ENCODE data around the gene PBLD.
"Not testable (repeated sequence)": the region's sequence is repeated elsewhere in the genome, so short reads cannot be mapped to it uniquely, and the experiment has no call there.

Gene PBLD

DNA sequence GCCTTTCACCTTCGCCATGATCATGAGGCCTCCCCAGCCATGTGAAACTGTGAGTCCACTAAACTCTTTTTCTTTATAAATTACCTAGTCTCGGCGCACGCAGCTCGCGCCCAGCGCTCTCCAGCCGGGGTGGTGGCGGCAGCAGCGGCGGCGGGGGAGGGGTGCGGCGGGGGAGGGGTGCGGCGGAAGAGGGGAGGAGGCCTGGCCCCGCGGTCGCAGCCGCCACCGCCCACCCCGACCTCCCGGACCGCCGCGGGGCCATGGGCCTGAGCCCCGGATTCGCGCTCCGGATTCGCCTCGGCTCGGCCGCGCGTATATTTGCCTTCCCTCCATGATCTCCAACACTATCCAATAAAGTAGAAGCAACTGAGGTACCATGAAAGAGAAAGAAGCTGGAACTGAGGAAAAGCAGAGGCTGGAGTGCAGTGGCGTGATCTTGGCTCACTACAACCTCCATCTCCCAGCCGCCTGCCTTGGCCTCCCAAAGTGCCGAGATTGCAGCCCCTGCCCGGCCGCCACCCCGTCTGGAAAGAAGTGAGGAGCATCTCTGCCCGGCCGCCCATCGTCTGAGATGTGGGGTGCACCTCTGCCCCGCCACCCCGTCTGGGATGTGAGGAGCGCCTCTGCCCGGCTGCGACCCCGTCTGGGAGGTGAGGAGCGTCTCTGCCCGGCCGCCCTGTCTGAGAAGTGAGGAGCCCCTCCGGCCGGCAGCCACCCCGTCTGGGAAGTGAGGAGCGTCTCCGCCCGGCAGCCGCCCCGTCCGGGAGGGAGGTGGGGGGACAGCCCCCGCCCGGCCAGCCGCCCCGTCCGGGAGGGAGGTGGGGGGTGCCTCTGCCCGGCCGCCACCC, 53.6 kb downstream of the PBLD start:
- not testable (repeated sequence) for DNase-seq

DNA sequence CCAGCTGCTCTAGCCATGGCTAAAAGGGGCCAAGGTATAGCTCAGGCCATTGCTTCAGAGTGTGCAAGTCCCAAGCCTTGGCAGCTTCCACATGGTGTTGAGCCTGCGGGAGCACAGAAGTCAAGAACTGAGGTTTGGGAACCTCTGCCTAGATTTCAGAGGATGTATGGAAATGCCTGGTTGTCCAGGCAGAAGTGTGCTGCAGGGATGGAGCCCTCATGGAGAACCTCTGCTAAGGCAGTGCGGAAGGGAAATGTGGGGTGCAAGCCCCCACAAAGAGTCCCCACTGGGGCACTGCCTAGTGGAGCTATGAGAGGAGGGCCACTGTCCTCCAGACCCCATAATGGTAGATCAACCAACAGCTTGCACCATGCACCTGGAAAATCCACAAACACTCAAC, 54.9 kb downstream of the PBLD start:
- DNase-seq = not testable (repeated sequence)

DNA sequence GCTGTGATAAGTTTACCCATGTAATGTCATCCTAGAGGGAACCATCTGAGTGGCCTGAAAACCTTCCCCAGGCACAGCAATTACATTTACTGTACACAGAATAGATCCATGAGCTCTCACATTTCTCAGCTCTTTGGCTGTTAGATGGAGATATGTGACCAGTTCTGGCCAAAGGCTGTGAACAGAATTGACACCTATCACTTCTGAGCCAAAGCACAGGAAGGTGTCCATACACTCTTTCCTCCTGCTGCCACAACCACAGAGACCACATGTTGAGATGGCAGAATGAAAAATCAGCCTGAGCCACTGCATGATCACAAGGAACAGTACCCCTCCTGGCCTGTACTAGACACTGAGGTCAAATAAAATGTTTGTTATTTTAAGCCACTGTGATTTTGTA, 56.5 kb downstream of the PBLD start:
- no peak for DNase-seq

DNA sequence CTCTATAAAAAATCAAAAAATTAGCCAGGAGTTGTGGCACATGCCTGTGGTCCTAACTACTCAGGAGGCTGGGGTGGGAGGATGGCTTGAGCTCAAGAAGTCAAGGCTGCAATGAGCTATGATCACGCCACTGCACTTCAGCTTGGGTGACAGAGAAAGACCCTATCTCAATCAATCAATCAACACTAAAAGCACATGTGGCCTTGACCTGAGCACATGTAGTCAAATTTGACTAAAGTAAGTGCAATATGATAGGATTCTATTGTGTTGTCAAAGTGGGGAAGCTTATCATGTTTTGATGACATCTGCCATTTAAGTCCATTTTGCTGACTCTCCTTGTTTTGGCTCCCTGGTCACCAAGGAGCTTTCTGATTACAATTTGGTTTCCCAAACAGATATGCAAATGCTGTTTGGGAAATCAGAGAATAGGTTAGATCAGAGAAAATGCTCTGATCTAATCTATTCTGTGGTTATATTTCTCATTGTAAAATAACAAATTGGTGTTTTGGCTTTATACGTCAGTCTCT, 57.1 kb downstream of the PBLD start:
- DNase-seq = no peak

DNA sequence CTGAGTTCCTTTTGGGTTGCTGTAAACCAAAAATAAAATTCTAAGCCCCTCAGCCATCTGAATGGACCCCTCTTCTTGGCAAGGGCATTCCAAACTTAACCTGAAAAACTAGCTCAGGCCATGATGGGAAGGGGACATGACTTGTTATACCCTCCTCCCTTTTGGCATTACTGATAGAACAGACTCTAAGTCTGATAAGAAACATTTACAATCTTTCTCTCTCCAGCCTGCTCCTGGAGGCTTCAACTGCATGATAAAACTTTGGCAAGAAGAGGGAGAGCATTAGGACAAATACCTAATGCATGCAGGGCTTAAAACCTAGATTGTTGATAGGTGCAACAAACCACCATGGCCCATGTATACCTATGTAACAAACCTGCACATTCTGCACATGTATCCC, 59.9 kb downstream of the PBLD start:
- DNase-seq = no peak

DNA sequence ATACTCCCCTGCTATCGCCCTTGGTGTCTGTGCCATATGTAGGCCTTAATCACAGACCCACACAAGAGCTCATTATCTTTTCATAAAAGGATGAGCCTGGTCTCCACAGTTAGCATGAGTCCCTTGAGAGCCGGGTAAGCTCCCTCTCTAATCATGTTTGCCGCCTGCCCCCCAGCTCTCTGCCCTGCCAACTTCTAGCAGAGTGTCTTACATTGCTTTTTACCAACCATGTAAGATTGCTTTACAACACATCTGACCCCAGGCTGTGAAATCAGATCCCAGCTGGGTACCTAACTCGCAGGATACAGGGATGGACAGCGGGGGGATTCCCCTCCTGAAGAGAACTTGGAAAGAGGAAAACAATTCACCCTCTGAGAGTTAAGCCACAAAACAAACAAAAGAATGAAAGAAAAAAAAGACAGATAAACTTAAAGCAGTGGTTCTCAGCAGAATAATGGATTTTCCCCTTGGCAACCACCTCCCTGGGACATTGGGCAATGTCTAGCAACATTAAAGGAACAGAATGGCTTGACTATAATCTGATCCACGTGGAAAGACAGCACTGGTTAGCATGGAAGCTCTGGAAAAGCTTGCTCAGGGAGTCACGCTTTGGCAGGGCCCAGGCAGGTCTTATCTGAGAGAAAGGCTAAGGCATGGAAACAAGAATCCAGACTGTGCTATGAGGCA, 61.4 kb downstream of the PBLD start:
- no peak for DNase-seq

DNA sequence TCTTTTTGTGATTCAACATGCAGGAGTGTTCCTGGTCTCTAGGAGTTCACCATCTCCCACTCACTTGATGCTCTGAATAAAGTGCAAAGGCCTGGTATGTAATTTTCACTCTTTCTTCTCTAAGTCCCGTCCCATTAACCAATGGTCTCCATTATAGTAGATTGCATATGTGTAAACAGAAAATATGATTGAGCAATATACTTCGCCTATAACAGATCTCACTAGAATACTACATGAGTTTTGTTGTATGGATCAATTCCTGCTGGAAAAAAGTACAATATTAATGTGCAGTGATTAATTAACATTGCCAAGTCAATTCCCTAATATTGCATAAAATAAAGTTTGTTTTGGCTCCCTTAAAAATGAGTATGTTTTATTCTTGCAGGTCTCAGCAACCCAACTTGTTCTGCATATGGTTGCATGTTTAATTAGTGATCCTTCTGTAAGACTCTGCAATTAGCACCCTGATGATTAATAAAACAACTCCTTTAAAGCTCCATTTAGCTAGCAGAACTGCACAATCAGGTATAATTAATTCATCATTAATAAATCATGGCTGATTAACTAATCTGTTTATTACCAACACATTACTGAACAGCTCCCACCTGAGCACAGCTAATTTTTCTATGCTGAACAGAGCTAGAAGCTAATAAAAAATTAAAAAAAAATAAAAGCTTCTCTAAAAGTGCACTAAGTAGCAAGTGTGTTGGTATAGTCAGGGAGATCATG, 63.0 kb downstream of the PBLD start:
- DNase-seq = no peak

DNA sequence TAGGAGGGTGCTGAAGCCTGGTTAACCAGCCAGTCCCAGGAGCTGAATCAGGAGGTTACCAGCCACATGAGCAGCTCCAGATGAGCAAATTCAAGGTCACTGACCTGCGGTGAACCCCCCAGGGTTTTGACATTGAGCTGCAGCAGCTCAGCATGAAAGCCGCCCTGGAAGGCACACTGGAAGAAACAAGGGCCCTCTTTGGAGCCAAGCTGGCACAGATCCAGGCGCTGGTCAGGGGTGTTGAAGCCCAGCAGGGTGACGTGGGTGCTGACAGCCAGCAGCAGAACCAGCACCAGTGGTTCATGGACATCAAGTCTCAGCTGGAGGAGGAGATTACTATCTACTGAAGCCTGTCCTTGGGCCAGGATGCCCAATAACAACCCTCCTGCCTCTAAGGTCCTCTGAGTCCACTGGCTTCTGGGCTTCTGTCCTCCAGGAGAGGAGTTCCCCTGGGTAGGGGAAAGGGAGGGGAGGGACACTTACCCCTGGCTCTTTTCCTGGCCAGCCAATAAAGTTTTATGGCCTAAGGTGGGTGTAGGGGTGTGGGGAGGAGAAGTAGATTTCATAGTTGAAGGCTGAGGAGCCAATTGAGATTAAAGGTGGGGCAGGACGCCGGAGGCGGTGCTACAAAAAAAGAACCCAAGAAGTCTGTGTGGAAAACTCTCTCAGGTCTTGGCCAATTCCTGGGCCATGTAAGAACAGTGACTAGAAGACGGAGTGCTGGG, 71.4 kb downstream of the PBLD start:
- DNase-seq = no peak

DNA sequence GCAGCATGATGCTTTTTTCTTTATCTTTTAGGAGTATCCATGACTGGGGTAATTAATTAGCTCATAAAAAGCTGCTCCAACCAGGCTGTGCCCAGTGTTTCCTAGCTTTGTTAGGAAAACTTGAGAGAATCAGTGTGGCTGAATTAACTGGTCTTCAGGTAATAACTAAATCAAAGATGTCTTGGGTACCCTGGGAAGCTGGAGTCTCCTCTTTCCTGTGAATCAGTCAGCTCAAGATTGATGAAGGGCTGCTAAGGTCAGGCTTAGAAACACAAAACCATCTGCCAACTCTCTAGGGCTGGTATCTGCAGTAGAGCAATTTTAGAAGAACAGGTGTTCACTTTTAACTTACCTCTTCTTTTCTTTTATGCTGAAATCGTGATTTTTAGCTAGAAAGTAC, 79.4 kb downstream of the PBLD start:
- DNase-seq = no peak

DNA sequence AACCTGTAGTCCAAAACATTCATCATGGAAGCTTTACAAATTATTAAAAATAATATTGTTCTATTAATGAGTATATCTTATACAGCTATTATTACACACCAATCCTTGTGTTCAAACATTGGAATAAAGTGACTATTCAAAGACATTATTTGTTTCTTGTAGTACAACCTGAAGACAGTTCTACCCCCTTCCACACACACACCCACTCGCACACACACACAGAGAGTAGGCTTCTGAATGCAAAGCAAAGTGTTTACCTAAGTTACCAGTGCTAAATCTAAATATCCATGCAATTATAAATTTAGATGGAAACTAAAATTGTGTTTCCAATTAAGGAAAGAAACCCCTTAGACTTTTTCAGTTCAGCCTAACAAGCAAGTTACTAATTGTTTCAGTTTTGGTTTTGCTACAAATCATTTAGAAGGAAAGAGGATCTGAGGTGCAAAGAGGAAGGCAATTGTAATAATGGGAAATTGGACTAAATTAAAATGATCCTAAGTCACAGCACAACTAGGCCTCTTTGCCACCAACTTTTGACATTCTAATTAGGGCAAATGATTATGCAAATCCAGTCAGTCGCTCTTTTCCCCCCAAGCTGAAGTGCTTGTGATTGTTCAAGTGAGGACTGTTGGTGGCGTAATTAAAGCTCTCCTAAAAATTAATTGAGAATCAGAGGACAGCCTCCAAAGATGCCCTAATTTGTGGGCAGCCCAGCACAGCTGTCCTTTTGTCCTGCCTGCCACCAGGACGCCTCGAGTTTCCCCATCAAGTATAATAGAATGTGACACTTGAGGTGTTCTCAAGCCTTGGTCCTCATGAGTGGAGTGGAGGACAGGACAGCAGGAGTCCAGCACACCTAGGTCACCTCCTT, 80.9 kb downstream of the PBLD start:
- DNase-seq = peak in 1 of 4 experiments; percentile 24

DNA sequence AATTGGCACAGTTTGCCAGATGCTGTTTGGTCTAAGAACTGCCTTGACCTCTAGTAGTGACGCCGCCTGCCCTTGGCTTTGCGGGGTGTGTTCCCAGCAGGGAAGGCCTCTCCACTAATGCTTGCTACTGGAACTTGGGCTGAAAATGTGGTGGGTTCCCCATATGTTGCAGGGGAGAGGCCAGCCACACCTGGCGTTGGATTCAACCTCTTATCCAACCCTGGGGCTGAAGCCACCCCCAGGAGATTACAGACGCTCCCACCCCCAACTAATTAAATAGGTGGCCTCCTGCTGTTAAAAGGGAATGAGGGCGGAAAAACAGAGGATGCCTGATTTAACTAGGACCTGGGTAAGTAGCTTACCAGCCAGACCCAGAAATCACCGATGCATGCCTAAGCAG, 81.6 kb downstream of the PBLD start:
- no peak for DNase-seq

DNA sequence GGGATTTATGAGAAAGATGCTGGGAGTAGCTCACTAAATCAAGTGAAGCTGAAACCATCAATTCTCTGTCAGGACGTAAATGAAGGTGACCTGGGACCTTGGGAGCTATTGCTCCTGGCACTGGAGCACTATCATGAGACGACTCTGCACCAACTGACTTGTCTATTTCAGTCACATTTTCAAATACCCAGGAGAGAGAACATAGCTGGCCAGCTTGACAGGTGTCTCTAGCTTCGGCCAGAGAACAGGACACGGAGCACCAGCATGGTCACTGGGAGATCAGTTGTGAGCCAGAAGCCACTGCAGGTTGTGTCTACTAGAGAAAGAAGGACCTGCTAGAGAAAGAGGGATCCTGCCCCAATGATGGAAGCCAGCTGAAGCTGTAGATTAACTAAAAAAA, 83.4 kb downstream of the PBLD start:
- DNase-seq = no peak

DNA sequence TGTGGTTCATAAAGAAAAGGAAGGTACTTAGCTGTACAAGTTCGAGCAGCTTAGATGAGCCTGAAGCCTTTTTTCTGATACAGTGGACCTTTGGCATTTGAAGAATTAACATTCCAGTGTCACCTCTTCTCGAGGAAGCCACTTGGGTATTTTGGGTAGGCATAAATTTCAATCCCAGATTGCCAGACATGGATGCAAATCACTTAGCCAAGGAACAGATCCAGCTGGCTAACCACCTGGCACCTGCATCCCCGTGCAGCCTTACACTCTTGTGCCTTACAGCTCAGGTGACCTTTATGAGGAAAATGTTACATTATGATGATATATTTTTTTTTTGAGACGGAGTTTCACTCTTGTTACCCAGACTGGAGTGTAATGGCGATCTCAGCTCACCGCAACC, 84.8 kb downstream of the PBLD start:
- DNase-seq = no peak

DNA sequence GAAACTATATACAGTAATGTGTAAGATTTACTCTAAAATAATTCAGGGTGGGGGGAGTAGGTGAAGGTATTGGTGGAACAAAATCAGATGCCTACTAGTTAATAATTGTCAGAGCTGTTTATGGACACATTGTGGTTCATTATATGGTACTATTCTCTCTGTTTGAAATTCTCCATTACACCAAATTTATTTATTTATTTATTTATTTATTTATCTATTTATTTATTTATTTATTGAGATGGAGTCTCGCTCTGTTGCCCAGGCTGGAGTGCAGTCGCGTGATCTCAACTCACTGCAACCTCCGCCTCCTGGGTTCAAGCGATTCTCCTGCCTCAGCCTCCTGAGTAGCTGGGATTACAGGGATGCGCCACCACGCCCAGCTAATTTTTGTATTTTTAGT, 86.3 kb downstream of the PBLD start:
- DNase-seq = not testable (repeated sequence)

DNA sequence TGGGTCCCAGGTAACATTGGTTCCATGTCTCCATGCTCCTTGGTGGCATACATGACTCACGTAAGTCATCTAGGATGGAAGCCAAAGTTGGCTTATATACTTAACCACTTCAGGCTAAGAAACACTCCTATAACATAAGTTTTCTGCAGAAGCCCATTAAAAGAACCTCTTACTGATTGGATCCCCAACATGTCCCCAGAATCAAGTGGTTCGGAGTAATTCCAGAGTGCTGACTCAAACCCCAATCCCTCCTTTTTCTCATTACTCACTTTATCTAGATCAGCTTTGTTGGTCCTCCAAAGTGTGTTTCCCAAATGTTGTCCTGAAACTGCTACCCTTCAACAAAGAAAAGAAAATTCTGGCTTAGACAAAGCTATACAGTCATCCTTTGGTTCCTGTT, 90.7 kb downstream of the PBLD start:
- no peak for DNase-seq

DNA sequence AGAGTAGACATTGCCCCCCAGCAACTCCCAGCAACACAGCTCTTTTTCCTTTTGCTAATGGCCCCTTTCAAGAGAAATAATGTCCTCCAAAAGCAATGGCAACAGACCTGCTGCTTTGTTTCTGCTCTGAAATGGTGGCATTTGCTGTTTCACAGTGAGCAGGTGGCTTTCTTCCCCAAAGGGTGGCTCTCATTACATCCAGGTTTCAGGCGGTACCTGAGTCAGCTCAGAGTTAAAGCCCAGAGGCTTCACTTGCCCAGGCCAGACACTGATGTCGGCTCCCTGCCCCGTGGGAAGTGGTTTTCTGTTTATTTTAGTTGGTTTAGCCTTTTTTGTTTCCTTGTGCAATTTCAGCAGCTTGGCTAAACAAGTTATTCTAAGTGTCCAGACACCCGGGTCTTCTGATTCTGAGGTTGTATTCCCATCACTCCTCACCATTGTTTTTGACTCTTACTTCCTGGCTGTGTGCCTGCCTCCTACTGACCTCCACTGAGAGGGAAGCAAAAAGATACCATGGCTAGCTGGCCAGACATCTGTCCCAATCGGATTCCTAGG, 93.1 kb downstream of the PBLD start:
- DNase-seq = no peak

DNA sequence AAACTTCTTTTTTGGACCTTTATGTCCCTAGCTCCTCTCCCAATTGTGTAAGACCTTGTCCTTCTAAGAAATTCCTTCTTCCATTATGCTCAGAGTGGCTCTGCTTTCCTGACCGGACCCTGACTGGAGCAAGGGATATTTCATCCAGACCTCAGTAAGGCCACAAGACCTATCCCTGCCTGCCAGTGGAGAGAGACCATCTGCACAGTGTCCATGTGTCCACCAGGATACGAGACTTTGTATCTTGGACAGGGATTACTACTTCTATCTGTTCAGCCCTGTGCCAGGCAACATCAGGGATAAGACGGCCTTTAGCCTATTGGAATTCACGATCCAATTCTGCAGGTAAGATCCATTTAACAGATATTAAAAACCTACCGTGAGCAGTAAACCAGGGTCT, 93.7 kb downstream of the PBLD start:
- DNase-seq = no peak

DNA sequence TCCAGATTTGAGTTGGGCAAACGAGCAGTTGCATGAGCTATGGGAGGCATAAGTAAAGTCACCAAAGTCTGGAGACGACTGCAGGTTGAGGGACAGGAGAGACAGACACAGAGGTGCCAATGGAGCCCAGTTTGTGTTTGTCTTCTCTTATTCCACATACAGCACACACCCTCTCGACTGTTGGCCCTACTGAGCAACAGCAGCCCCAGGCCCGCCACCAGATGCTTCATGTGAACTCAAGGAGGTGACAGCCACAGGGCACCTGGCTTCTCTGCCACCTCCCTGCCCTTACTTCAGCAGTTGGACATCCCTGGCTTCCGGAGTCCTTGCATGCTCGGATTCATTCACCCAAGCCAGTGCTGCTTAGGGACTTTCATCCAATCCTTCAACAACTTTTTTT, 94.4 kb downstream of the PBLD start:
- DNase-seq = no peak

DNA sequence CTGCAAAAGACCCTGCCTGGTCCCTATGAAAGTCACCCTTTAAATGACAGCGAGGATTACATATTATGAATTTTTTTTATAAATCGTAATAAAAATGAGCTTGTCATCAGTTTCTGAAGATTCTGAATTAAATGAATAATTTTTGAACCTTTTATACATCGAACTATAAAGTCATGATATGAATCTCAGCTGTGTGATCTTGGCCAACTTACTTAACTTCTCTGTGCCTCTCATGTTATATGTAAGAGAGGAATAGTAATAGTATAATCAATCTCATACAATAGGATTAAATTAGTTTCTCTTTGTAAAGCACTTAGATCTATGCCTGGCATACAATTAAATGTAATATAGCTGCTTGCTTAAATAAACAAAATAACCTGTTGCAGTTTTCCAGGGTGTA, 95.6 kb downstream of the PBLD start:
- DNase-seq = no peak

DNA sequence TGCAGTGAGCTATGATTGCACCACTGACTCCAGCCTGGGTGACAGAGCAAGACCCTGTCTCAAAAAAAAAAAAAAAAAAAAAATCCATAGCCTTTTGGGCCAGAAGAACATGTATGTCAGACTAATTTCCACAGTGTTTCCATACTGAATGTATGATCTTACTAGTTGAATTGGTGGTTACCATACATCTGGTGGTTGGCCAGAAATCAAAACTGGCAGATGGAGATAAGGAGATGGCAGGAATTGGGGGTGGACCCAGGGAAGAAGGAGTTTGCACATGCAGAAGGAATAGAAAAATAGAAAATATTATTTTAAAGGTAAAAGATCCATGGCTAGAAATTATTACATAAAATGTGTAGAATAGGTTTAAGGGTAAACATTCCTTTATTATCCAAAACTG, 97.1 kb downstream of the PBLD start:
- no peak for DNase-seq

DNA sequence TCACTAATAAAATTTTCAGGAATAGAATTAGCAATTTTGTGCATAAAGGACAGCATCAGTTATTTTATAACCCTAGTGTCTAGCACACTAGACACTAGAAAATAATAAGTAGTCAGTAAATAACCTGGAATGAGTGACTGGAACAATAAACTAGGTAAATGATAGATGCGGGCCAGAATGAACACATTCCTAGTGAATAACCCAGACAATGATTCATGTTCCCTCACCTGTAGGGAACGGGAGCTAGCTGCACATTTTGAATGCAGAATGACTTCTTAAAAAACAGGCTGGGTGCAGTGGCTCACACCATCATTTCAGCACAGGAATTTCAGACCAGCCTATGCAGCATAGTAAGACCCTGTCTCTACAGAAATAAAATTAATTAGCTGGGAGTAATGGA, 97.6 kb downstream of the PBLD start:
- DNase-seq = no peak

Data from suppressor macrophage (primary cell).